GM08714 (cell line): ENCODE results near the gene KIF5B.
"Not testable (repeated sequence)": the region's sequence is repeated elsewhere in the genome, so short reads cannot be mapped to it uniquely, and the experiment has no call there.

Source experiments
- H3K4me3 ChIP-seq: fragments of 200-500 bp; sonication (Bioruptor generic); 2 replicates; pipeline ENCODE4 v1.5.1; 2014; ENCODE audit warnings: mild to moderate bottlenecking, low read length, inconsistent platforms
- ZNF274 ChIP-seq: IDR thresholded peaks from 2 replicates; pipeline ENCODE4 v1.6.1; 2012; ENCODE audit warnings: mild to moderate bottlenecking, low read depth, low read length

KIF5B gene

GRCh38 chr10:32047881-32048280, 8.3 kb downstream of the KIF5B start:
- no peak overlapping the region for H3K4me3 ChIP-seq
- TF ChIP-seq ZNF274, result no peak

DNA sequence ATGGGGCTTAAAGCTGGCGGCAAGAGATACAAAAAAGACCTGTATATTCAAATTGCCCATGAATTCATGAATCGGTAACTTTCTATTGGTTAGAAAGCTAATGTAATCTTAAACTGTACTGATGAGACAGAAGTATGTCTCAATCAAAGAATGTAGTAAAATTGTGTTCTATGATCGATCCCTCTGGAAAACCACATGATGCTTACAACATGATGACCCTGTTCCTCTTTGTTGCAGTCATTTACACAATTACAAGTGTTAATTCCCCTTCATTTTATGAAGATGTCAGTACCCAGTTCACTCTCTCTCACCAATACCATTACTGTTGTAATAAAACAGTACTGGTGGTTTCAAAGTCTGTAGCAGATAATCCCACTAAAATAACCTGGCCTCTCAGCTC, 10.1 kb downstream of the KIF5B start:
- H3K4me3 ChIP-seq, result no peak overlapping the region
- TF ChIP-seq ZNF274, result no peak

DNA sequence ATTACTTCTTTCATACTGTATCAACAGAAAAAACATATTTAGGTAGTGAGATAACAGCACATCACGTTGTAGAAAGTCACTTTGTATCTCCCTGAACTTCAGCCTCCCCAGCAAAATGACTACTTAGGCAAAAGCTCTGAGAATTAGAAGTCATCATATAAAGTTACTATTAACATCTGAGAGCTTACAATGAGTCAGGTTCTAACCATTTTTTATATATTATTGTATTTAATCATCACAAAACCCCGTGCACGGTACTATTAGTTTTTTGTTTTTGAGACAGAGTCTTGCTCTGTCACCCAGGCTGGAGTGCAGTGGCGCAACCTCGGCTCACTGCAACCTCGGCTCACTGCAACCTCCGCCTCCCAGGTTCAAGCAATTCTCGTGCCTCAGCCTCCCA, 13.5 kb downstream of the KIF5B start:
- H3K4me3 ChIP-seq, result not testable (repeated sequence)

DNA sequence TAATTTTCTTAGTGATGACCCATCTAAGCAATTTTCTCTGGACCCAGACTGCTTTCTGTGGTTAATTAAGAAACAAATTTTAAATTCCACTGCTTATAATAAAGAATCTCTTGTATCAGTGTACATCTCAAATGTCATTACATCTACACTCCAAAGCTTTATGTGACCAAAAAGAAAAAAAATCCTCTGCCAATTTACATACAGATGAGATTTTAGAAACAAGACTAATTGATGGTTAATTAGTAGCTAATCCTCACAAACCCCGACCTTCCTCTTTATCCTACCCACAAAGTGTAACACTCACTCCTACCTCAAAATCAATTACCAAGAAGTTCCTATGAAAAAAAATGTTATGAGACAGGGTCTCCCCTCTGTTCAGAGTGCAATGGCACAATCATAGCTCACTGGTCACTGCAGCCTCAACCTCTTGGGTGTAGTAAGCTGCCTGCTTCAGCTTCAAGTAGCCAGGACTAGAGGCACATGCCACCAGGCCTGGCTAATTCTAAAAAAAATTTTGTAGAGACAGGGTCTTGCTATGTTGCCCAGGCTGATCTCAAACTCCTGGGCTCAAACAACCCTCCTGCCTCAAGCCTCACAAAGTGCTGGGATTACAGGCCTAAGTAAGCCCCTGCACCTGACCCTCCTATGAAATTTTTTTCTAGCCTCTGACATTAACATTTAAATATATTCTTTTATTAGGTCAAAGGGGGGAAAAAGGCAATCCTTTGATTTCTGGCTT, 14.8 kb downstream of the KIF5B start:
- H3K4me3 ChIP-seq, result no peak overlapping the region

GRCh38 chr10:32039734-32040133, 16.5 kb downstream of the KIF5B start:
- no peak for TF ChIP-seq ZNF274
- H3K4me3 ChIP-seq, result no peak overlapping the region

More for the DNA sequence above, 14.8 kb downstream of the KIF5B start:
- no peak for TF ChIP-seq ZNF274

- H3K4me3 ChIP-seq, result no peak overlapping the region
- no peak for TF ChIP-seq ZNF274
Measured at GRCh38 chr10:32038777-32039176, 17.4 kb downstream of the KIF5B start.

- H3K4me3 ChIP-seq, result no peak overlapping the region
- TF ChIP-seq ZNF274, result no peak
Measured at GRCh38 chr10:32036922-32037321, 19.3 kb downstream of the KIF5B start.

- no peak for TF ChIP-seq ZNF274
Measured at GRCh38 chr10:32035038-32035437, 21.2 kb downstream of the KIF5B start.

DNA sequence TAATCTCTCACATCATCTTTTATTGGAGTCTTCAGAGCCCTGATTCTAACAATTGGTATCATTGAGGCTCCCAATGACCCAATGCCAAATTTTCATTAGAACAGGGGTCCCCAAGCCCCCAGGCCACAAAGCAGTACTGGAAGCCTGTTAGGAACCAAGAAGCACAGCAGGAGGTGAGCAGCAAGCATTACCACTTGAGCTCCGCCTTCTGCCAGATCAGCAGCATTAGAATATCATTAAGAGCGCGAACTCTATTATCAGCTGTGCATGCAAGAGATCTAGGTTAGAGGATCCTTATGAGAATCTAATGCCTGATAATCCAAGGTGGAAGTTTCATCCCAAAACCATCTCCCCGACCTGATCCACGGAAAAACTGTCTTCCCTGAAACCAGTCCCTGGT, 23.1 kb downstream of the KIF5B start:
- no peak overlapping the region for H3K4me3 ChIP-seq
- TF ChIP-seq ZNF274, result no peak

More at GRCh38 chr10:32035038-32035437, 21.2 kb downstream of the KIF5B start:
- no peak overlapping the region for H3K4me3 ChIP-seq

GRCh38 chr10:32031920-32032319, 24.3 kb downstream of the KIF5B start:
- no peak for TF ChIP-seq ZNF274
- no peak overlapping the region for H3K4me3 ChIP-seq

- TF ChIP-seq ZNF274, result no peak
- no peak overlapping the region for H3K4me3 ChIP-seq
Measured at GRCh38 chr10:32031424-32031823, 24.8 kb downstream of the KIF5B start.

DNA sequence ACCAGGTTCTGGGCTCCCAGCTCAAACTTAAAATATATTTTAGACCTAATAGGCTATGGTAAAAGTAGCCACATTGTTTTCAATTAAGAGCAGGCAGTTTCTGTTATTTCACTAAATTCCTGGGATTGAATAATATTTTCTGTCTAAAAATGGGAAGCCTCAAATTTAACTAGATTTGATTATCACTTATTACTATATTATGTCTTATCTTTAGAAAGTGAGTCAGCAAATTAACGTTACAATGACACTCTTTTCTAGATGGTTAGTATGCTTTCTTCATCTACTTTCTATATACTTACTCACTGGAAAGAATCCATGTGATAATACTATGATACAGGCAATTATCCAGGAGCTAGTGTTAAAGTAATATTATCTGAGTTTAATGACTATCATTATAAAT, 27.5 kb downstream of the KIF5B start:
- TF ChIP-seq ZNF274, result no peak
- no peak overlapping the region for H3K4me3 ChIP-seq

GRCh38 chr10:32023264-32023663, 33.0 kb downstream of the KIF5B start:
- H3K4me3 ChIP-seq, result no peak overlapping the region
- no peak for TF ChIP-seq ZNF274

- H3K4me3 ChIP-seq, result no peak overlapping the region
- no peak for TF ChIP-seq ZNF274
Measured at GRCh38 chr10:32017044-32017443, 39.2 kb downstream of the KIF5B start.

DNA sequence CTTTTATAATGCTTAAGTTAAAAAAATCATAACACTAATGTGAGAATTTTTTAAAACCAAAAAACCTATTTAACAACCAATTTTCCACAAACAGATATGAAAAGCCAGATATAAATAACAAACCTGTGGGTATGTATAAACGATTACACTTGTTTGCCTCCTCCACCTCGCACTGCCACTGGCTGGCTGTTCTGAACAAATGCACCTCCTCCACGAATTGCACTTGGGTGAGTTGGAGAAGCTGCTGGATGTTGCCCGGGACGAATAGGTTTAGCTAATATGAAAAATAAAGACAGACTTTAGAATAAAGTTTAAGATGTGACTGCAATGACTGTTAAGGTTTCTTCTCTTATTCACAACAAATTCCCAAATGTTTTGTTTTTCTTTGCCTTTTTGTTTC, 40.8 kb downstream of the KIF5B start:
- TF ChIP-seq ZNF274, result no peak
- H3K4me3 ChIP-seq, result no peak overlapping the region

GRCh38 chr10:32007026-32007425, 49.2 kb downstream of the KIF5B start:
- no peak for TF ChIP-seq ZNF274
- no peak overlapping the region for H3K4me3 ChIP-seq
